GM18951 (cell line): ENCODE results near the gene EDEM3.

Experiments
- POLR2A ChIP-seq: IDR thresholded peaks from 4 replicates; pipeline ENCODE4 v1.6.1; 2011; ENCODE audit warnings: mild to moderate bottlenecking; ENCODE audit not compliant: insufficient read length, insufficient read depth; ENCODE audit errors: extremely low read depth
- in situ Hi-C: fragments of 300-500 bp; cut with MboI; formaldehyde crosslinking; loops from one replicate; pipeline ENCODE4 v1.12.0; 2022; ENCODE audit warnings: low sequenced_read_pairs, mixed read lengths, inconsistent platforms; ENCODE audit not compliant: unreplicated experiment

EDEM3 gene

DNA sequence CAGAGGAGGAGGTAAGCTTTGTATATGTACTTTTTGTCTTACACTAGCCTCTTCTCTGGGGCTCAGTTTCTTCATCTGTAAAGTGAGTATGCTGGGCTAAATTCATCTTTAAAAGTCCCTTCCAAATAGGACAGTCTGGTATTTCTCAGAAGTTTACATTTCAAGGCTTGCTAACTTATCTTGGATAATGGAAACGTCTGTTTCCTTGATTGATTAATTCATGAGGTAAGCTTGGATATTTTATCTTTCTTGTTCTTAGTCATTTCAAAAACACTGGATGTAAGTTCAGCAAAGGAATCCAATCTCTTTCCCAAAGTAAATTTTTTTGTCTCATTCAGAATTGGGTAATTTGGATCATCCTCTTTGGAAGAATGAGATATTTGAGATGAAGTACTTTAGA lies 111.0 kb downstream of the EDEM3 start:
- in situ Hi-C loops, result no loop called here
- no peak for TF ChIP-seq POLR2A

GRCh38 chr1:184641894-184642293 lies 112.8 kb downstream of the EDEM3 start:
- TF ChIP-seq POLR2A, result no peak
- in situ Hi-C loops, result no loop called here

DNA sequence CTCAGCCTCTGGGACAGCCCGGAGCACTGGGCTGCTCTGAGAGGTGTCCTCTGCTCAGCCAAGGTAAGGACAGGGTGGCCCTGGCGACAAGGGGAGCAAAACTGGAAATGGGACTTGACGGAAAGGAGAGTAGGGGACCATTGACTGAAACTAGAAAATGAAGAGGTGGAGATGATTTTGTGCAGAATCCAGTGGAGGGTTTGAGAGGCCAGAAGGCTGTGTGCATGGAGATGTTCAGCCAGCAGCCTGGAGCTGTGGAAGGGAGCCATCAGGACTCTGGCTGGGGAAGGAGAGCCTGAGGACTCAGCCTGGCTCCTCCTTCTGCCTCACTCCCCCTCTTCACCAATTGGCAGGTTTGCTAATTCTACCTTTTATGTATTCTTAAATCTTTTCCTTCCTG lies 114.2 kb downstream of the EDEM3 start:
- in situ Hi-C loops, result no loop called here

More for the DNA sequence above, 114.2 kb downstream of the EDEM3 start:
- TF ChIP-seq POLR2A, result no peak
